ENCODE measurements around the gene FIZ1.

DNA sequence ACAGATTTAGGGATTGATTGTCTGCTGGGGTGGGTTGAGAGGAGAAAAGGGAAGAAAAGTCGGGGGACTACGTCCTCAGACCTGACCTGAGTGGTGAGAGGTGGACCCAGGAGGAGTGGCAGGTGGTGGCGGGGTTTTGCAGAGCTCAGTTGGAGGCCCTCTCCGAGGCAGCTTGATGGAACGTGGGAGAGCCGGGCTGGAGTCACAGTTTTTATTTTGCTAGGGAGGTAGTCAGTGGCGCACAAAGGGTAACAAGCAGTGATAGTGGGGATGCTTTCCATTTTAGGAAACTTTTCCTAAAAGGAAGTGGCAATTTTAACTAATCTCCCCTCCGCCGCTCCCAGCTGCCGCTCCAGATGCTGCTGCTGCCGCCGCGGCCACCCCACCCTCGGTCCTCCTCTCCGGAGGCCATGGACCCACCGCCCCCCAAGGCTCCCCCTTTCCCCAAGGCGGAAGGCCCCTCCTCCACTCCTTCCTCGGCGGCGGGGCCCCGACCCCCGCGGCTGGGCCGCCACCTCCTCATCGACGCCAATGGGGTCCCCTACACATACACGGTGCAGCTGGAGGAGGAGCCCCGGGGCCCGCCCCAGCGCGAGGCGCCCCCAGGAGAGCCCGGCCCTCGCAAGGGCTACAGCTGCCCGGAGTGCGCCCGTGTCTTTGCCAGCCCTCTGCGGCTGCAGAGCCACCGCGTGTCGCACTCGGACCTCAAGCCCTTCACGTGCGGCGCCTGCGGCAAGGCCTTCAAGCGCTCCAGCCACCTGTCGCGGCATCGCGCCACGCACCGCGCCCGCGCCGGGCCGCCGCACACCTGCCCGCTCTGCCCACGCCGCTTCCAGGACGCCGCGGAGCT lies 43.1 kb upstream of the FIZ1 start:
- no peak for TF ChIP-seq CTCF (conservative IDR thresholded peaks at IDR 0.05; ENCODE audit: low read depth, low read length)
- TF ChIP-seq EZH2 (IDR thresholded peaks at IDR 0.05; ENCODE audit: borderline replicate concordance, low read depth, low read length, poor library complexity, severe bottlenecking): no peak

All from A673 (cell line).